HG02870 (cell line): ENCODE measurements around the gene ZNF804B.

ENCODE experiments used
- ATAC-seq: cut with Tn5 transposase; IDR thresholded peaks from one replicate; pipeline ENCODE4 v1.9.1; 2021; ENCODE audit warnings: mild to moderate bottlenecking, moderate library complexity; ENCODE audit not compliant: unreplicated experiment

The ZNF804B gene

DNA sequence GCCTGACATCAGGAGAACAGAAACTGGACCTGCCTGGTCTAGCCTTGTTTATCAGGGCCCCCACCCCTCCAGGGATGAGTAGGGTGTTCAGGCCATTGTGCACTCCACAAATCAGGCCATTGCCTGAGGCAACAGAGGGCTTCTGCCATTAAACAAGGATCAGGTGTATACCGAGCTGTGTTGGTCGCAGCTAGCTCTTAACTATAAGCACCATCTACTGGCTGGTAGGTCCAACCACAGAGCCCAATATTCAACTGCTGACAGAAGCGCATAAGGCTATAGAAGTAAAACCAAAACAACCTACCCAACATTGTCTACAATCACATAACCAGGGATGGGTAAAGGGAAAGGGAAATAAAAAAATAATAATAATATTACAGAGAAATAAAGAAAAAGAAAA, 487.7 kb downstream of the ZNF804B start:
- ATAC-seq = no peak

DNA sequence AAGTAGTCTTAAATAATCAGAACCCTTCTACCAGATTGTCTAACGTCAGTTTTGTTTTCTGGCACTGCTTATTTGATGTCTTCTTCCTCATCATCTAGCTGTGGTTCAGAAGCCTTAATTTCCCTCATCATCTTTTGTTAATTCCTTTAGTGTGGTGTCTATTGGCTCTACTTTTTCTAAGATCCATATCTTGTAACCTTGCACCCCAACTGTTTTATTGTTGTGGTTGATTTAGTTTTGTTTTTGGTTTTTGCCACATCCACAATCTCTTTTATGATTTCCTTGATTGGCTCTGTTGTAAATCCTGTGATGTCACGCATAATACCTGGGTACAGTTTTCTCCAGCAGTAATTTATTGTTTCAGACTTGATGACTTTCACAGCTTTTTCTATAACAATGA, 499.6 kb downstream of the ZNF804B start:
- ATAC-seq = no peak

DNA sequence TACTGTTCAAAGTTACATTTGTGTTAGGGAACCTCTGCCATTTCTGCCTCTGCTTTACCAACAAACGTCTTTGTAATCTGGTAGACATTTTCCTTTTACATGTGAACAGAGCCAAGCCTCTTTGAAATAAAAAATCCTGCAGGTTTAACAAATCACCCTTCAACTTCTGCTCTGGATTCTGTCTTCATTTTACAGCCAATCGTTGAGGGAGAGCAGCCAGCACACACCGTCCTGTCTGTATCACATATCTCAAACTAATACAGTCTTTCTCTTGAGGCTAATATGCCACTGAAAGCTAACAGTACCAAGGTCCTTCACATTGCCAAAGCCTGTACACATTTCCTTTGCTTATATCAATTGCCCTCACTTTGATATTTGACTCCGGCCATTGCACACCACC, 504.6 kb downstream of the ZNF804B start:
- ATAC-seq = no peak

DNA sequence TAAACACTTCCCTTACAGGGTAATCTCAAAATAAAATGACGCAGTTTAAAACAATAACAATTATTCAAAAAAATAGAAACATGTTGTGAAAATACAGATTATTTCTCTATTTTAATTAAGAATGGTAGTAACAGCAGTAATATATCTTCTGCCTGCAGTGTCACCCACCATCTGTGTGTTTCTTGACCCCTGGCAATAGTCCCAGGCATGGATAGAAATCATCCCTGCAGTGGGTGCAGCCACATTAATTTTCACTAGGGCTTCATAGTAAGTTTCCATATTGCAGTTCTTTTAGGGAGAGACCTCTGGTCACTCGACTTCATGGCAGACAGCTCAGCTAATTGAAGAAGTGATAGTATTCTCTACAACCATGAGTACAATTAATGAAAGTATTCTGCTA, 506.1 kb downstream of the ZNF804B start:
- ATAC-seq = no peak

DNA sequence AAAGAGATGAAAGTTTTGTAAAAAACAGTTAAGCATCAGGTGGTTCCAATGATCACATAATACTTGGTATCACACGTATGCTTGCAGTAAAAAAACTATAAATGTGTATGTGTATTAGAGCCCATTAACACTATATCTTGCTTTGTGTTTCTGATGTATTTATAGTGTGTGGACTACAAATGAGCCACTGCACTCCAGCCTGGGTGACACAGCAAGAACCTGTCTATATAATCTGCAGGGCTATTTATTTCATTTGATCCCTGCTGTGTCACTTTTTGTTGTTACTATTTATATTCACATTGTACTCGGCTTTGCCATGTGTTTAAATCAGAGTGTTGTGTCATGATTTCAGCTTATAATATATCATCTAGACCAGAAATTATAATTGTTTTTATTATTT, 523.8 kb downstream of the ZNF804B start:
- ATAC-seq = no peak

DNA sequence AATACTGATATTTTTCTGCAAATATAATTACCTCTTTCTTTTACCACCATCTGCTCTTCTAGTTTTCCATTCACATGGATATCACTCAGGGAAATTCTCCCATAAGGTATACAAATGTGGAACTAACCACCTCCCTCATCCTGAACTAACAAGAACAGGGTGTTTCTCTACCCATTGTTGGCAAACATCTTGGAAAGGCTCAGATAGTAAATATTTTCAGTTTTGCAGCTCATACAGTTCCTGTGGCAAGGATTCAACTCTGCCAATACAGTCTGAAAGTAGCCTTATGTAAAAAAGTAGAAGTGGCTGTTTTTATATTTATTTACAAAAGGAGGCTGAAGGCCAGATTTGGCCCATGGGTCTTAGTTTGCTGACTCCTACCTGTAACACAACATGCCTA, 549.0 kb downstream of the ZNF804B start:
- ATAC-seq = no peak

DNA sequence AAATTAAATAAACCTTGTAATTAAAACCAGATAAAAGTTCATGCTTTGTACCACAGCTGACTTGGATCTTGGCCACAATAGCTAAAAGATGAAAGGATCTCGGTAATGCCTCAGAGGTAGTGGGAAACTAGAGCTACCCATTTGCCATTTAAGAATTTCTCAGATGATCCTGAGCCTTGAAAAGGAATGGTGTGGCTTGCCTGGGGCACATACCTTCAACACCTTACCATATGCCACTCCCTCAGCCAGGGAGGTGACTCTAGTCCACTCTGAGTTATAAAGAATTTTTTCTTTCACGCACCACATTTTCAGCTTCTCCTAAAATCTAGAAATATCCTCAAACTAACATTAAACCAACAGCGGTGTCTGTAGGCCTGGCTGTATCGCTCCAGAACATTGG, 552.4 kb downstream of the ZNF804B start:
- no peak for ATAC-seq

DNA sequence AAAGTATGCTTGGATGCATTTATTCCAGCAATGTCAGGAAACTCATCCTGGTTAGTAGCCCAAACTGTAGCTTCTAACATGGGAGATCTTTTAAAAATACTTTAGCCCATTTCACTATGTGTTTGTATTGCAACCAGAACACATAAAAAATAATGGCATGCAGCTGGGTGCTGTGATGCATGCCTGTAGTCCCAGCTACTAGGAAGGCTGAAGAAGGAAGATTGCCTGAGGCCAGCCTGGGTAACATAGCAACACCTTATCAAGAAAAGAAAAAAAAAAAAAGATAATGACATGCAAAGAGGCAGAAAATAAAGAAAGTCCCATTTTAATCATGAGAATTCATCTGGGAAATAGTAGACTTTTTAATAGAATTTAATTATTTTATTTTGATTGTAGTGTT, 553.1 kb downstream of the ZNF804B start:
- no peak for ATAC-seq

DNA sequence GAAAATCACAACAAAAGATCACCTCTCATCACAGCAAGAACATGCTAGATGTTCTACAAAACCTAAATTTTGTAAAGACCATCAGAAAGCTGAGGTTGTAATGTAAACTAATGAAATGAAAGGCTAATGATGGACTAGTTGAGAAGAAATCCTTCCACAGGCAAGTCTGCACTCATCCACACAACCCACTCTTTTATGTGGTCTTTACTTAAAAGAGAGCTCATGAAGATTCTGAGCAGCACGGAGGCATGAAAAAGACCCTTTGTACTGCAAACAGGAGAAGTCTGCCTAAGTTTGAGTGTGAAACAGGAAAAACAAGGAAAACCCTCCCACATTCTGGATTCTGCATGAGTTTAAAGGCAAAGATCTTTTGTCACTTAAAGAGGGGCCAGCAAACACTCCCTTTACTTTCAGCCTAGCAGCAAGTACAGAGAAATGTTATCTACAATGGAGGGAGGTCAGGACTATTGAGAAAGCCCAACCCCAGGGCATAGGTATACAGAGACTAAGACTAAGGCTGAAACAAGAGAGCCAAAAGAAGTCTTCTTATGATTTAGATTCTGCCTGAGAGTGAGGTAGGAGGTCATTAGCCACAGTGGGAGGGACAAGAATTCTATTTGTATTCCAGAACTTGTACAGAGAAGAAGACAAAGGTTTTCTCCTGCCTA, 557.2 kb downstream of the ZNF804B start:
- no peak for ATAC-seq

DNA sequence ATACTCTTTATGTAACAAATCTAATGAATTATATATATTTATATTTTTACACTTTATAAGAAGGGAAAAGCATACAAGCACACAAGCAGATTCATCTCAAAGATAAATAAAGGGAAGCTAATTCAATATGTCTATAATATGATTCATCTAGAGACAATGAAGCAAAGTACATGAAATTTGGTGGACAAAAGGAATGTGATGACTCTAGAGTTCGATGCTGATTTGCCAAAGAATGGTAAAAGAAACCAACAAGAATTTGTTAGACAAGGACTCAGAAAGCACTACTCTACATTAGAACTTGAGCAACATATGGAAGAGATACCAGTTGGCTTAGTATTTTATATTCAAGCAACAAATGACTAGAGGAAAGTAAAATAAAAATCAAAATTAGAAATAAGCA, 572.5 kb downstream of the ZNF804B start:
- no peak for ATAC-seq

DNA sequence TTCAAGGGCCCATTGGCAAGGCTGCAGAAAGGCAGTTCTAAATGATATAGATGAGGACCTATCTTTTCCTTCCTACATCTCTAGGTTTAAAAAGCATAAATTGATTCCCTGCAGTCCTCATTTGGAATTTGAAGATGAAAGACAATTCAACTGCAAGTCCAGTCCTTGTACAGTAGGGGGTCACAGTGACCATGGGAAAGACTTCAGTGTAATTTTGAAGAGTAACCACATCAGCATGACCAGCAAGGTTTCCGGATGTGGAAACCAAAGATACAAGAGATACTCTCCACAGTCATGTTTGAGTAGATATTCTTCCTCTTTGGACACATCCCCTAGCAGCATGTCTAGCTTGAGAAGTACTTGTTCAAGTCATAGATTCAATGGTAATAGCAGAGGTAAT, 575.3 kb downstream of the ZNF804B start:
- ATAC-seq = no peak

DNA sequence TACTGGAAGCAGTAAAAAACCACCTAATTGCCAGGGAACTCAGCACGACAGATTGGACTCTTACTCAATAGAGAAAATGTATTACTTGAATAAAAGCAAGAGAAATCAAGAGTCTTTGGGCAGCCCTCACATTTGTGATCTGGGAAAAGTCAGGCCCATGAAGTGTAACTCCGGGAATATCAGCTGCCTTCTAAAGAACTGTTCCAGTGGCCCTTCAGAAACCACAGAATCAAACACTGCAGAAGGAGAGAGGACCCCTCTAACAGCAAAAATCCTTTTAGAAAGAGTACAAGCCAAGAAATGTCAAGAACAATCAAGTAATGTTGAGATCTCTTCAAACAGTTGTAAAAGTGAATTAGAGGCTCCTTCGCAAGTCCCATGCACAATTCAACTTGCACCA, 576.0 kb downstream of the ZNF804B start:
- ATAC-seq = no peak

DNA sequence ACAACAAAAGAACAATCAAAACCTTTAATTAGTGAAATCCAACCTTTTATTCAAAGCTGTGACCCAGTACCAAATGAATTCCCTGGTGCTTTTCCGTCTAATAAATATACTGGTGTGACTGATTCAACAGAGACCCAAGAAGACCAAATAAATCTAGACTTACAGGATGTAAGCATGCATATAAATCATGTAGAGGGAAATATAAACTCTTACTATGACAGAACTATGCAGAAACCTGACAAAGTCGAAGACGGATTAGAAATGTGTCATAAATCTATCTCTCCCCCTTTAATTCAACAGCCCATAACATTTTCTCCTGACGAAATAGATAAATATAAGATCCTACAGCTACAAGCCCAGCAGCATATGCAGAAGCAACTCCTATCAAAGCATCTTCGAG, 576.6 kb downstream of the ZNF804B start:
- ATAC-seq = no peak

DNA sequence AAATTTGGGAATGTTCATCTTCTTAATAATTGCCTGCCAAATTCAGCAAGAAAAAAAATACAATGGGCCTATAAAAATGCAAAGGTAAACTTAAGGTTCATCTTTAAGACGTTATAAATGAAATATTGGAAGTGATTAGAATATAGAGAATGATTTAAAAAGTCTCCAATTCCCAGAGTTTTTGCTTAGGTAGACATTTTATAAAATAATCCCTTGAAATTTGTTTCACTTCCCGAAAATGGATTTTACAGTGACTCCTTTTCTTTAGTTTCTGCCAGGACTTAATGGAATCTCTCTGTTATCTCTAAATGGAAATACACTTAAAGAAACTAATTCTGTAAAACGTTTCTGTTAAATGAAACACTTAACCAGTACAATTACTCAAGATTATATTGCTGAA, 580.2 kb downstream of the ZNF804B start:
- no peak for ATAC-seq

DNA sequence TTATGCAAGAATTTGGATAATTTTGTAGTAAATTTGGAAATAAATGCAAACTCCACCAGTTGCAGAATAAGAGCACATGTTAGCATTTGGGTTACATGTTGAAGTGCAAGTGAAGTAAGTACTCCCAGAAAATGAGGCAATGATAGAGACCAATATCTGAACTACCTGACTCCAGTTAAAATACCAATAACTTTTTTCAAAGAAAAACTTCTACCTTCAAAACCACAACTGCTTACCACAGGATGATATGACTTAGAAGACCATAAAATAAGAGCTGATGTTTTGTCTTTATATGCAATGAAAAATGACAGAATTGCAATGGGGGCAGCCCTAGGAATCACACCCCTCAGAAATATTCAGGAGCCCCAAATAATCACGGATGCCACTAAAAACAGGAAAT, 597.6 kb downstream of the ZNF804B start:
- no peak for ATAC-seq

DNA sequence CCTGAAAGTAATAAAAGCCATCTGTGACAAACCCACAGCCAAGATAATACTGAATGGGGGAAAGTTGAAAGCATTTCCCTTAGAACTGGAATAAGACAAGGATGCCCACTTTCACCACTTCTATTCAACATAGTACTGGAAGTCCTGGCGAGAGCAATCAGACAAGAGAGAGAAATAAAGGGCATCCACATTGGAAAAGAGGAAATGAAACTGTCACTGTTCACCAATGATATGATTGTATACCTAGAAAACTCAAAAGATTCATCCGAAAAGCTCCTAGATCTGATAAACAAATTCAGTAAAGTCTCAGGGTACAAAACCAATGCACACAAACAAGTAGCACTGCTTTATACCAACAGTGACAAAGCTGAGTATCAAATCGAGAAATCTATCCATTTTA, 617.7 kb downstream of the ZNF804B start:
- no peak for ATAC-seq

DNA sequence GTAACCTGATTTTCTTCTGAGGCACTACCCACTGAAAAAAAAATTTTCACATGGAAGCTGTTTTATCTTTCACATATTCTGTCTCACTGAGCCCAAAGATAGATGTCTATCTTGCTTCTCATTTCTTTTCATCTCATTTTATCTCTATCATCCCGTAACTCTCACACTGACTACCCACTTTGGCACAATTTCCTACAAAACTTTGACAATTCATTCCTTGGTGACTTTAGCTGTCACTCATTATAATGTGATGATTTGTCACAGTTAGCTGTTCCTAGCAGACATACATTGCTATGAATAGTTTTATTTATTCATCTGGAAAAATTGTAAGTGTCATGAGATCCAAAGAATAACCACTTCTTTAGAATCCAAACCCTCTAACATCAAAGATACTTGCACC, 625.9 kb downstream of the ZNF804B start:
- no peak for ATAC-seq
